Right lobe of liver (tissue), 6 donors: ENCODE data around the gene CYFIP2. TPM values are rescaled to one million over a fixed set of nuclear protein-coding genes. Genes with fewer than 3 reads are reported as not detected.
A peak's percentile ranks its signal among the peaks of the same experiment; 100 is the strongest.

Source experiments
- ATAC-seq, 4 donors: fragments of 200-7000 bp; cut with Tn5 transposase; one replicate each; pipeline ENCODE4 v1.9.1; 2020; ENCODE audit warnings: mild to moderate bottlenecking in 4 of 4, moderate library complexity in 4 of 4
- DNase-seq, 3 donors: peaks; one replicate each; pipeline ENCODE4 v3.0.0-alpha.2; 2020
- H3K27ac ChIP-seq, 3 donors: fragments of 200-600 bp; one replicate each; pipeline ENCODE4 v1.8.0; 2022
- H3K27me3 ChIP-seq, 2 donors: fragments of 200-600 bp; one replicate each; pipeline ENCODE4 v1.8.0; 2022
- H3K36me3 ChIP-seq, 4 donors: fragments of 200-600 bp; sonication (generic) in 1 of 4; one replicate each; pipeline versions ENCODE4 v1.5.1 to v1.8.0; 2017 to 2022; ENCODE audit warnings: control low read depth in 1 of 4
- H3K4me1 ChIP-seq, 4 donors: fragments of 200-600 bp; sonication (generic) in 1 of 4; one replicate each; pipeline versions ENCODE4 v1.5.1 to v1.8.0; 2017 to 2022; ENCODE audit warnings: control low read depth in 1 of 4
- H3K4me3 ChIP-seq, 3 donors: fragments of 200-600 bp; one replicate each; pipeline ENCODE4 v1.8.0; 2022
- H3K9me3 ChIP-seq, 4 donors: fragments of 200-600 bp; sonication (generic) in 1 of 4; one replicate each; pipeline versions ENCODE4 v1.5.1 to v1.8.0; 2017 to 2022; ENCODE audit warnings: control low read depth in 1 of 4
- POLR2A ChIP-seq: fragments of 450-650 bp; IDR thresholded peaks from one replicate; pipeline ENCODE4 v1.6.1; 2017; ENCODE audit warnings: antibody characterized with exemption, mild to moderate bottlenecking
- WGBS: methylation state at CpG from one replicate; pipeline ENCODE4 v1.1.6; 2018; ENCODE audit warnings: low coverage, low lambda C conversion rate; ENCODE audit not compliant: insufficient coverage; ENCODE audit errors: missing lambda C conversion rate; 5-methylcytosine and 5-hydroxymethylcytosine counted together
- intact Hi-C, 2 donors: fragments of 100-400 bp; cut with DNase I; formaldehyde crosslinking; loops; one replicate each; pipeline versions ENCODE4 v1.11.2 to v1.14.1; 2022
- total RNA-seq, 6 experiments: library from RNA; depleted of rRNA in 2 of 6; stranded (reverse); fragments of >200 nt in 2 of 6; fragmentation: NEBNext Ultra II Directional in 3 of 6; extraction: Animal tissue kit (Norgen Biotek cat#: 25700) in 3 of 6; gene quantifications; one replicate each; pipeline versions ENCODE4 v1.1.0 to v1.2.4, GENCODE V29; 2016 to 2023
- TF ChIP-seq, protein P1 (sequence below), 4 donors: fragments of 200-600 bp in 3 of 4; fragments of 450-650 bp in 1 of 4; IDR thresholded peaks; one replicate each; pipeline versions ENCODE4 v1.5.1 to v1.8.0; 2016 to 2022; ENCODE audit warnings: antibody characterized with exemption in 4 of 4, mild to moderate bottlenecking in 2 of 4
- donor health status: DM: no; HTN: yes; CAD: no.
- donor health status: DM: no; HTN: no; CAD: no.
- donor health status: DM: no; HTN: no; CAD: no.
- donor health status: DM: no; HTN: yes; CAD: no.
- donor health status: DM: no; HTN: yes; CAD: no.

Gene CYFIP2
- total RNA-seq, 6 experiments from 2014 or later: 20.6 to 89.1 (median 49.6) TPM

DNA sequence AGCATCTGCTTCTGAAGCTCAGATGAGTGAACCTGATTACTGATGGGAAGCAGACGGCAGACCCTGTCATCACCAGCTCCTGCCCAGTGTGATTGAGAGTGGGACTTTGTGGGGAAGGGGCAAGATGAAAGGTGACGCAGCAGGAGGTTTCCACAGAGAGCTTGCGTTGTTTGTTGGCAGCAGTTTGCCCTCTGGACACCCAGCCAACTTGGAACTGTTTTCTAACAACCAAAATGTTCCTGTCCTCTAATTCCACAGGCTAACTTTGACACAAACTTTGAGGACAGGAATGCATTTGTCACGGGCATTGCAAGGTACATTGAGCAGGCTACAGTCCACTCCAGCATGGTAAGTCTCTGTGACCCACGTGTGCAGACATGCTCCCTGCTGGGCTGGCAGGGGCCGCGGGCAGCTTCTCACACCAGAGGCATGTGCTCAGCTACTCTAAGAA is 20.9 kb downstream of the CYFIP2 start:
- 31% methylated on average over 3 of the region's 7 CpGs for WGBS
- peak overlapping the region; percentile 45 to 92 (median 83) for H3K27ac ChIP-seq
- no peak overlapping the region for H3K4me3 ChIP-seq
- H3K4me1 ChIP-seq: peaks cover 0 to 60% (median 28%) of the 10 kb centered on the region in 4 donors
- intact Hi-C loops: no loop called here
- no peak for TF ChIP-seq POLR2A
- TF ChIP-seq, protein P1, sequence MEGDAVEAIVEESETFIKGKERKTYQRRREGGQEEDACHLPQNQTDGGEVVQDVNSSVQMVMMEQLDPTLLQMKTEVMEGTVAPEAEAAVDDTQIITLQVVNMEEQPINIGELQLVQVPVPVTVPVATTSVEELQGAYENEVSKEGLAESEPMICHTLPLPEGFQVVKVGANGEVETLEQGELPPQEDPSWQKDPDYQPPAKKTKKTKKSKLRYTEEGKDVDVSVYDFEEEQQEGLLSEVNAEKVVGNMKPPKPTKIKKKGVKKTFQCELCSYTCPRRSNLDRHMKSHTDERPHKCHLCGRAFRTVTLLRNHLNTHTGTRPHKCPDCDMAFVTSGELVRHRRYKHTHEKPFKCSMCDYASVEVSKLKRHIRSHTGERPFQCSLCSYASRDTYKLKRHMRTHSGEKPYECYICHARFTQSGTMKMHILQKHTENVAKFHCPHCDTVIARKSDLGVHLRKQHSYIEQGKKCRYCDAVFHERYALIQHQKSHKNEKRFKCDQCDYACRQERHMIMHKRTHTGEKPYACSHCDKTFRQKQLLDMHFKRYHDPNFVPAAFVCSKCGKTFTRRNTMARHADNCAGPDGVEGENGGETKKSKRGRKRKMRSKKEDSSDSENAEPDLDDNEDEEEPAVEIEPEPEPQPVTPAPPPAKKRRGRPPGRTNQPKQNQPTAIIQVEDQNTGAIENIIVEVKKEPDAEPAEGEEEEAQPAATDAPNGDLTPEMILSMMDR (IDR thresholded peaks at IDR 0.05): no peak
- no peaks in the 10 kb centered on the region for H3K27me3 ChIP-seq
- no peaks in the 10 kb centered on the region for H3K36me3 ChIP-seq
- no peaks in the 10 kb centered on the region for H3K9me3 ChIP-seq
- ATAC-seq (peak; percentile 49 to 74 (median 64)), DNase-seq (peak; percentile 50 to 86 (median 66))

- Histone ChIP-seq H3K4me1 (peaks cover 0 to 65% (median 31%) of the 10 kb centered on the region in 4 donors), H3K9me3 (no peaks in the 10 kb centered on the region), H3K36me3 (no peaks in the 10 kb centered on the region), H3K4me3 (no peak overlapping the region), H3K27me3 (no peaks in the 10 kb centered on the region), H3K27ac (peak overlapping the region in 2 of 3 donors; percentile 83 to 92)
- DNase-seq: no peak
- intact Hi-C loops: no loop called here
- 37% methylated on average over 4 of the region's 4 CpGs for WGBS
- no peak for TF ChIP-seq POLR2A
- TF ChIP-seq, protein P1 (IDR thresholded peaks at IDR 0.05): no peak
- ATAC-seq: peak; percentile 15 to 38 (median 26)
Observed at GRCh38 chr5:157288405-157289163, 22.7 kb downstream of the CYFIP2 start.

- no peak for ATAC-seq
- 64% methylated on average over 8 of the region's 9 CpGs for WGBS
- no peak for DNase-seq
- H3K4me1 ChIP-seq: peaks cover 0 to 65% (median 31%) of the 10 kb centered on the region in 4 donors
- H3K4me3 ChIP-seq: no peak overlapping the region
- peak overlapping the region in 2 of 3 donors; percentile 83 to 92 for H3K27ac ChIP-seq
- no peaks in the 10 kb centered on the region for H3K9me3 ChIP-seq
- no peaks in the 10 kb centered on the region for H3K27me3 ChIP-seq
- H3K36me3 ChIP-seq: no peaks in the 10 kb centered on the region
- intact Hi-C loops: no loop called here
- TF ChIP-seq POLR2A: no peak
- TF ChIP-seq, protein P1 (IDR thresholded peaks at IDR 0.05): no peak
Observed at GRCh38 chr5:157289164-157289819, 23.4 kb downstream of the CYFIP2 start.

- no peaks in the 10 kb centered on the region for H3K36me3 ChIP-seq
- 59% methylated on average over 6 of the region's 6 CpGs for WGBS
- H3K9me3 ChIP-seq: no peaks in the 10 kb centered on the region
- peaks cover 0 to 65% (median 30%) of the 10 kb centered on the region in 4 donors for H3K4me1 ChIP-seq
- DNase-seq: no peak
- TF ChIP-seq, protein P1 (IDR thresholded peaks at IDR 0.05): no peak
- TF ChIP-seq POLR2A: no peak
- intact Hi-C loops: no loop called here
- peak in 1 of 4 donors; percentile 43 for ATAC-seq
- H3K27me3 ChIP-seq: no peaks in the 10 kb centered on the region
- peak overlapping the region in 2 of 3 donors; percentile 83 to 92 for H3K27ac ChIP-seq
- H3K4me3 ChIP-seq: no peak overlapping the region
Observed at GRCh38 chr5:157290156-157290980, 24.4 kb downstream of the CYFIP2 start.
